Activated CD8-positive, alpha-beta memory T cell treated with anti-CD3 and anti-CD28 coated beads for 24 hours (primary cell): ENCODE data around the gene ATN1.

Experiments
- DNase-seq: peaks from one replicate; pipeline ENCODE4 v3.0.0-alpha.2; 2020

Gene ATN1

DNA sequence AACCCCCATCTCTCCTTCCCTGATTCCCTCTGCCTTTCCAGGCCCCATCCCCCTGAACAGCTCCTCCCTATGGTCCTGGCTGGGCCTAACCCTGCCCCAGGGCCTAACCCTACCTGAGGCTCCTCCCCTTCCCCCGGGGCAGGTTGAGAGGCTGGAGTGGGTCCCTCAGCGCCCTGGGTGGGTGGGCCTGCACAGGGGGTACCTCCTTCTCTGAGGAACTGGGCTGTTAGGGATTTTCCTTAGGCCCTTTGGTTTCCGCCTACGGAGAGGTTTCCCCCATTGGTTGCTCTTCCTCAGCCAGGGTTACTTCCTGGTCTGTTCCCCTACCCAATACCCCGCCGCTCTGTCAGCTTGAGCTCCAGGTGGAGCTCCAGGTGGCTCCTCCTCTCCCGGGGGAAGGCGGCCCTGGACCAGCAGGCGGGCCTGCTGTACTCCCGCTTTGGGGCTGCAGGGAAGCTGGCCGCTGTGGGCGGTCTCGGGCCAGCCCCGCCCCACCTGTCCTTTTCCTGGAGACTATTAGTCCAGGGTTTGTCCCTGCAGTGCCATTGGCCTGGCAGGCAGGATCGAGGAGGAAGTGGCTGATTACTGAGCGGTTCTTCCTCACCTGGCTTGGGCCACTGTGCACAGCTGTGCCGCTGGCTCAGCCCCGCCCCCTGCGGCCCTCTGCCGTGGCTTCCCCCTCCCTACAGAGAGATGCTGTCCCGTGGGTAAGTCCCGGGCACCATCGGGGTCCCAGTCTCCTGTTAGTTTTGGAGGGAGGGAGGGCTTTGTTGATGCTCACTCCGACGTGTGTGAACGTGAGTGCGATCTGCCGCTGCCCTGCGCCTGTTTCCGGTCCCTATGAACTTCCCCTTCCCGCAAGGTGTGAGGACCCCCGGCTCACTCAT is 18.5 kb downstream of the ATN1 start:
- DNase-seq, result peak; percentile 83

DNA sequence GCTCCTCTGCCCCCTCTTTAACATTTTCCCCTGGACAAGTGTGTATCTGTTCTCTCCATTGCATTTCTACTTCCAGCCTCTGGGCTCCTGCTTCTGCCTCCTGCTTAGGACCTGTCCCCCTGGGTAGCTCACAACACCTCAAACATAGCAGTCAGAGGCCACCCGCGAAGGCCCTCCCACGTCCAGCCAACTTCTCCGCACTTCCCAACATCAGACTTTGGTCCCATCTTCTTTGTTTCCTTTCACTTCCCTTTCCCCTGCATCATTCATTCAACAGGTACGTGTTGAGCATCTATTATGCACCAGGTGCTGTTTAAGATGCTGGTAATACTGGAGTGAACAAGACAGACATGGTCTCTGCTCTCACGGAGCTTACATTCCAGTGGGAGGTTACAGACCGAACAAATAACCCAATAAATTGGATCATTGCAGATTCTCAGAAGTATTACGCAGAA is 19.2 kb downstream of the ATN1 start:
- no peak for DNase-seq

DNA sequence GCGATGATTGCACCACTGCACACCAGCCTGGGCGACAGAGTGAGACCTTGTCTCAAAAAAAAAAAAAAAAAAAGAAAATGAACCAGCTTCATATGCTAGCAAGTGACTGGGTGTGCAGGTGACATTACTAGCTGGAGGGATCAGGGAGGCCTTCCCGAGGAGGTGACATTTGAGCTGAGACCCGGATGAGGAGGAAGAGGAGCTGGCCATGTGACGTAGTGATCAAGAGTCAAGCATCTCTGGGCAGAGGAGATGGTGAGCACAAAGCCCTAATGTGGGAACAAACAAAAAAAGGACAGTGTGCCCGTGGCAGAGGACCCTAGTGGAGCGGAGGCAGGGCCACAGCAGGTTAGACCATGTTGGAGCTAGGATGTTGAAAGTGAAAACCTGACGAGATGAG is 19.9 kb downstream of the ATN1 start:
- DNase-seq, result no peak

DNA sequence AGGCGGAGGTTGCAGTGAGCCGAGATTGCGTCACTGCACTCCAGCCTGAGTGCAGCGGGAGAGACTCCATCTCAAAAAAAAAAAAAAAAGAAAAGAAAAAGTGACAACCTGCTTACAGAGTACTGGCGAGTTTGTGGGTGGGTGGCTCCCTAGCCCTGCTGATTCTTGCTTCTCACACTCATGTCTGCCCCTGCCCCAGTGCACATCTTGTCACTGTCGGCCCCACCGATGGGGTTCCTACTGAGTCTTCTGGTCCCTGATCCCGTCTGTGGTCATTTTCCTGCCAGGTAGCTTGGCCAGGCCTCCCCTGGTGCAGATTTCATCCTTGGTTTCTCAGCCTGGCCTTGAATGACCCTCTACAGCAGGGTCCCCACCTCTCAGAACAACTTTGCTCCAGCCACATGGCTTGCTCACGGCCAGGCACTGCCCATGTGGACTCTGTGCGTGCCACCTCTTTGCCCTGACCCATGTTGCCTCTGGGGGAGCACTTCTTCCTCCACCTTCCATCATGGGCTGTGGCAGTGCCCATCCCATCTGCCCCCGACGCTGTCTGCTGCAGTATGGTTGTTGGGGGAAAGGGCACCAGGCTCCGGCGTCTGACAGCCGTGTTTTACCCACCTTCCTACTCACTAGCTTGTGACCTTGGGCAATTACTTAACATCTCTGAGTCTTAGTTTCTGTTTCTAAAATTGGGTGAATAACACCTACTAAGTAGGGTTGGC is 21.3 kb downstream of the ATN1 start:
- peak; percentile 76 for DNase-seq

DNA sequence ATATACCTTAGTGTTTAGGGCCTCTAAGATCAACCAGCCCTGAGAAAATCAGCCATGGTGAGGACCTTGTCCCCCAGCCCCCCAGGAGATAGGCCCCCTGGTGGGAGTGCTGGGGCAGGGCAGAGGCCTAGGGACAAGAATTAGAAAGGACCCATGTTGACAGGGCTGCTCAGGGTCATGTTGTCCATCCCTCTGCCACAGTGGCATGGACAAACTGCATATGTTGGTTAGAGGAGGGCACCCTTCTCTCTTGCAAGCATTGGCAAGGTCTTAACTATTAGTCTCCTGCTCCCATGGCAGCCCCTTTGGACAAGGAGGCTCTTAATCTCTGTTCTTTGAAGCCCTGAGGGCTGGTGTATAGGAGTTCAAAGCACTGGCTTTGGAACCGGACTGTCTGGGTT is 22.6 kb downstream of the ATN1 start:
- DNase-seq, result peak; percentile 70

DNA sequence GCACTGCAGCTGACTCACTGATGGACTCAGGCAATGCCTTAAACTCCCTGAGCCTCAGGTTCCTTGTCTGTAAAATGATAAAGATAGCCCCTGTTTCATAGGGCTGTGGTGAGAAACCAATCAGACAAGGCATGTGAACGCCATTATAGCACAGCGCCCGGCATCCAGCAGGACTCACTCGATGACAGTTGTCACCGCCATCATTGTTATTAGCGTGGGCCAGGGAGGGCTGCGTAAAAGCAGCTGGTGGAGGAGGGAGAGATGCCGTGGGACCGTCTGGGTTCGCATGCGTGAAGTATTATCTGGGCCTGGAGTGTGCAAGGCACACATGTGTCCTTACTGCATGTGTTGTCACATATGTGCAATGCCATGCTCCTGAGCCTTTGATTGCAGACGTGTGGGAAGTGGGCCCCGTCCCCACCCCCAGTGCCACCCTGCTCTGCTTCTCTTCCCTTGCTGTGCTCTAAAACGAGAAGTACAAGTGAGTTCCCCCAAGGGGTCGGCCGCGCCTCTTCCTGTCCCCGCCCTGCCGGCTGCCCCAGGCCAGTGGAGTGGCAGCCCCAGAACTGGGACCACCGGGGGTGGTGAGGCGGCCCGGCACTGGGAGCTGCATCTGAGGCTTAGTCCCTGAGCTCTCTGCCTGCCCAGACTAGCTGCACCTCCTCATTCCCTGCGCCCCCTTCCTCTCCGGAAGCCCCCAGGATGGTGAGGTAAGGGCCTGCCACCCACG is 23.2 kb downstream of the ATN1 start, which contains the start of gene PTPN6:
PTPN6 (plus strand) TSS at position 546 of the 730 bp plus-strand sequence; CDS start at position 703, 157 bp downstream.
- DNase-seq, result peak; percentile 88

DNA sequence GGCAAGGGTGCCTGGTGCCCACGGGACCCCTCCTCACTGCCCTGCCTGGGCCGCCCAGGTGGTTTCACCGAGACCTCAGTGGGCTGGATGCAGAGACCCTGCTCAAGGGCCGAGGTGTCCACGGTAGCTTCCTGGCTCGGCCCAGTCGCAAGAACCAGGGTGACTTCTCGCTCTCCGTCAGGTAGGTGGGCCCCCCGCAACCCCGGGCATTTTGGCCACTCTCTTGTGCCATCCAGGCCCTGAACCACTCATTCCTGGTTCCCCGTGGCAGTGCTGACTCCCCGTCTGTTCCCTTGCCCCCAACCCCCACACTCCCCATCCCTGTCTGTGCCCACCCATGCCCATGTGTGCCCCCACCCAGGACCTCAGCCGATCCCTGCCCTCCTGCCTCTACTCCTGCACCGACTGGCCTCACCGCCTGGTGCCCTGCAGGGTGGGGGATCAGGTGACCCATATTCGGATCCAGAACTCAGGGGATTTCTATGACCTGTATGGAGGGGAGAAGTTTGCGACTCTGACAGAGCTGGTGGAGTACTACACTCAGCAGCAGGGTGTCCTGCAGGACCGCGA is 23.9 kb downstream of the ATN1 start:
- no peak for DNase-seq

DNA sequence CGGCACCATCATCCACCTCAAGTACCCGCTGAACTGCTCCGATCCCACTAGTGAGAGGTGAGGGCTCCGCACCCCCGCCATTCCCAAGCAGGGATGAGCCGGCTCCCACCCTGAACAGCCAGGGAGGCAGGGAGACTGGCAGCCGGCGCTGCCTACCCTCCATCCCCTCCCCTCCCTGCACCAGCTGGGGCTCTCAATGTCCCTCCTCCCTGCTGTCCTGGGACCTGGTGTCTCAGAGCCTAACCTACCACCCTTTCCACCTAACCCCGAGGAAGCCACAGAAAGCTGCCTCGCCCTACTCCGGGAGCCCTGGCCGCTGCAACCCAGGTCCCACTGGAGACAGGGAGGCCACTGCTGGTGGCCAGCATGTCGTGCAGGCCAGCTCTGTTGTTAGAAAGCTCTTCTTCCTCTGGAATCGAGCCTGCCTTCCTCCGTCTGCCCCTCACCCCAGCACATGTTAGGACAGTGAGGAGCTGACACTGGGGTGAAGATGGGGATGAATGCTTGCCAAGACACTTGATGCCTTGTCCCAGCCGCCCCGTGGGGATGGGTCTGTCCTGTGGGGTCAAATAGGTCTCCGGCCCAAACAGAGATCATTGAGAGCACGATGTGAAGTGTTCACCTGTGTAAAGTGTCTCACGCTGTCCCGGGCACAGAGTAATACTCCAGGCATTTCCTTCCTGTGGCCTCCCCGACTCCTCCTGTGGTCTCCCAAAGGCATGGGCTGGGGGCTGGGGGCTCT is 24.5 kb downstream of the ATN1 start:
- DNase-seq, result peak; percentile 81

DNA sequence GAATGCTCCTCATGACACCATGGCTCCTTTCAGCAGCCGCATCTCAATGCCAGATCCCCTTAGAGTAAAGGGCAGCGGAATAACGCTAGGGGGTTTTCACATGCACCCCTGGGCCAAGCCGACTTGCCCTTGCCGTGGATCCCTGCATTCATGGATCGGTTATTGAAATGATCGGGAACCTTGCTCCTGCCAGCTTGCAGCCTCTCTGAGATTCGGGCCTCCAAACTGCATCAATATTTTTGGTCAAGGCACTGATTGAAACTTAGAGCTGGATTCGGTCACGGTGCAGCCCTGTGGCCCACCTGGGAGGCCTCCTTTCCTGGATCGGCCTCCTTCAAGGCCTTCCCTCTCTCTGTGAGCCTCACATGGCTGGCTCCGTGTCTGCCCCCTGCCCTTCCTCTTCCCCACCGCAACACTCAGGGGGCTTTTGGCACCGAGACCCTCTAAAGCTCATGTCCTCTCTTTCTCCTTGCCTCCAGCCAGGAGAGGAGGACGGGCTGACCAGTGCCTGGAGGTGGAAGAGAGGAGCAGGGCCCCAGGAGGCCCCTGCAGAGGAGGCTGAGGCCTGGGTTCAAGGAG is 25.2 kb downstream of the ATN1 start:
- DNase-seq, result peak; percentile 81

DNA sequence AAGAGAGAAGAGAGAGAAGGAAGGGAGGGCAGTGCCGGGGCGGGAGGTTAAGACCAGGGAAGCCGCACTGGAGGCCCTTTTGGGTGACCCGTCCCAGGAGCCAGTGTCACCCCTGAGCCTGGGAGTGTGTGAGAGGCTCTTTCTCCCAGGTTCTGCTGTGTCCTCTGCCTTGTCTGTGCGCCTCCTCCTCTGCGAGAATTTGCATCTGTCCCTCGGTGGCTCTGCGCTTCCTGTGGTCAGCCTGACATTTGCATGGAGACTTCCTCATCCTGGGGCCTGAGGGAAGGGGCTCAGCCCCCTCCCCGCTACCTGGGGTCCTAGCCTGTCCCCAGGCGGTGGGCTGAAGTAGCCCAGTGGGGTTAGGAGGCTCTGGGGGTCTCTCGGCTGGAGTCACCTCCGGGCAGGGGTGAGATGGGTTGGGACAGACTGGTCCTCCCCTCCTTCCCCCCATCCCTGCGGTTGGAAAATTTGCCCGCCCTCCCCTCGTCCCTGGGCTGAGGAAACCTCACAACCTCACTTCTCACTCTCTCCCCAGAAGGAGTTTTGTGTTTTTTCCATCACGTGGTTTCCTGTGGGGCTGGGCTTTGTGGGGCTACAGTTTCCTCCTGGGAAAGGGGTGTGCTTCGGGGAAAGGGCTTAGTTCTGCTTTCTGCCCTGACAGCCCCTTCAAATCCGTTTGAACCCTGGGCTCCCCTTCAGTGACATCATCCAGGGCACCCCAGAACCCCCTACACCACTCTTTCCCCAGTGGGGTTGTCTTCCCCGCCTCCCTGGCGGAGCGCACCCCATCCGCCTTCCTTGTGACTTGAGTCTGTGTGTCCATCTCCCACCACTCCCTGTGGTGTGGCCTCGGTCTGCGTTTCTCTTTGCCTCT is 25.9 kb downstream of the ATN1 start:
- peak; percentile 90 for DNase-seq

DNA sequence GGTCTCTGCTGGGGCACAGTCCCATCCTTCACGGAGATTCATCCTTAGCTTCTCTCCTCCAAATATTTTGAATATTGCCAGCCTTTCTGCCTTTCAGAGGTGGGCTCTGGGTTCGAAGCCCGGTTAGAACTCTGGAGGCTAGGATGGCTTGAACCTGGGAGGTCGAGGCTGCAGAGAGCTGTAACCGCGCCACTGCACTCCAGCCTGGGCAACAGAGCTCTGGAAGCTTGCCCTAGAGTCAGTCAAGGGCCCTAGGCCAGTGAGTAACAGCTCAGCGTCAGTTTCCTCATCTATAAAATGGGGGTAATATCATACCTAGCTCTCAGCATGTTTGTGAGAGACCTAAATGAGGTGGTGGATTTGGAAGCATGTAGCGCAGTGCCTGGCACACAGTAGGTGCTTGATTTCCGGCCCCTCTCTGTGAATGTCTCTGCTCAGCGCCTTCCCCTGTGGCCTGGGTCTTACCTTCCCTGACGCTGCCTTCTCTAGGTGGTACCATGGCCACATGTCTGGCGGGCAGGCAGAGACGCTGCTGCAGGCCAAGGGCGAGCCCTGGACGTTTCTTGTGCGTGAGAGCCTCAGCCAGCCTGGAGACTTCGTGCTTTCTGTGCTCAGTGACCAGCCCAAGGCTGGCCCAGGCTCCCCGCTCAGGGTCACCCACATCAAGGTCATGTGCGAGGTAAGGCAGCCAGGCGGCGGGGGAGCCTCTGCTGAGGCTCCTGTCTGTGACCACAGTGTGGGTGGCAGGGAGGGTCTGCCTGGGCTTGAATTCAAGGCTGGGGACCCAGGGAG is 26.8 kb downstream of the ATN1 start:
- DNase-seq, result peak; percentile 81

DNA sequence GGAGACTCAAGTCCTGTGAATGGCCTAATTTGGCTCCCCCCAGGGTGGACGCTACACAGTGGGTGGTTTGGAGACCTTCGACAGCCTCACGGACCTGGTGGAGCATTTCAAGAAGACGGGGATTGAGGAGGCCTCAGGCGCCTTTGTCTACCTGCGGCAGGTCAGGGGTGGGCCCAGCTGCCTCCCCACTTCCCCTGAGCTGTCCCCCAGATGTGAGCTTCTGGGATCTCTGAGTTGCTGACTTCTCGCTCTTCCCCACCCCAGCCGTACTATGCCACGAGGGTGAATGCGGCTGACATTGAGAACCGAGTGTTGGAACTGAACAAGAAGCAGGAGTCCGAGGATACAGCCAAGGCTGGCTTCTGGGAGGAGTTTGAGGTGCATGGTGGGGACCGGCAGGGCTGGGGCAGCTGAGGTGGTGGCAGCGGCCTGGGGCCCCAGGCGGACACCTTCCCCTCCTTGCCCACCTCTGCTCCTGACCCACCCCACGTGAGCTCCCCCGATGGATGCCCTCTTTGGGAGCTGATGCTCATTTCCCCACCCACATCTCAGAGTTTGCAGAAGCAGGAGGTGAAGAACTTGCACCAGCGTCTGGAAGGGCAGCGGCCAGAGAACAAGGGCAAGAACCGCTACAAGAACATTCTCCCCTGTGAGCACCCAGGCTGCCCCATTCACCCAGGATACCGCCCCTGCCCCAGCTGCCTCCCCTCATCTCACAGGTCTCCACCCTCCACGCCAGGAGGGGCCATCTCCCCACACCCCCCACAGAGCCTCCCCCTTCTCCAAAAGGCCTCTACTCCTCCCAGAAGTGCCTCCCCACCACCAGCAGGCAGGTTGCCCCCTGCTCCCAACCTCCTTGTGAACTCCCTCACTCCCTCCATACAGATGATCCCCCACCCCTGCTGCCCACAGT is 27.6 kb downstream of the ATN1 start:
- no peak for DNase-seq

DNA sequence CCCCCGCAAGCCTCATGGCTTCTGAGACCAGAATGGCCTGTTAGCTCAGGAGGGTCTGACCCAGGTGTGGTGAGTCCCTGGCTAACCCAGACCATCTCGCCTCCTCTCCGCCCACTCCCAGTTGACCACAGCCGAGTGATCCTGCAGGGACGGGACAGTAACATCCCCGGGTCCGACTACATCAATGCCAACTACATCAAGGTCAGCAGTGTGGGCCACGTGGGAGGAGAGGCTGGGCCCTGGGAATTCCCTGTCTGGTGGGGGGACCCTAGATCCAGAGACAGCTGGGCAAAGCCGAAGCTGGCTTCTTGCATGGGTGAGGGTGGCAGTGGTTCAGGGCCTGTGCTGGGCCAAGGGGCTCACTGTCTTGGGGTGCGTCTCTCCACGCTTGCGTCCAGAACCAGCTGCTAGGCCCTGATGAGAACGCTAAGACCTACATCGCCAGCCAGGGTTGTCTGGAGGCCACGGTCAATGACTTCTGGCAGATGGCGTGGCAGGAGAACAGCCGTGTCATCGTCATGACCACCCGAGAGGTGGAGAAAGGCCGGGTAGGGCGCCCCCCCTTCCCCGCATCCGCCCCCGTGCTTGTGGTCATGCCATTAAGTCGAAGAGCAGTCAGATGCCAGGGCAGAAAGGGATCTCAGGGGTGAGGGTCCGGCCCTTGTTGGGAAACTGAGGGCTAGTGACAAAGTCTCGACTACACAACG is 28.4 kb downstream of the ATN1 start:
- DNase-seq, result peak; percentile 80

DNA sequence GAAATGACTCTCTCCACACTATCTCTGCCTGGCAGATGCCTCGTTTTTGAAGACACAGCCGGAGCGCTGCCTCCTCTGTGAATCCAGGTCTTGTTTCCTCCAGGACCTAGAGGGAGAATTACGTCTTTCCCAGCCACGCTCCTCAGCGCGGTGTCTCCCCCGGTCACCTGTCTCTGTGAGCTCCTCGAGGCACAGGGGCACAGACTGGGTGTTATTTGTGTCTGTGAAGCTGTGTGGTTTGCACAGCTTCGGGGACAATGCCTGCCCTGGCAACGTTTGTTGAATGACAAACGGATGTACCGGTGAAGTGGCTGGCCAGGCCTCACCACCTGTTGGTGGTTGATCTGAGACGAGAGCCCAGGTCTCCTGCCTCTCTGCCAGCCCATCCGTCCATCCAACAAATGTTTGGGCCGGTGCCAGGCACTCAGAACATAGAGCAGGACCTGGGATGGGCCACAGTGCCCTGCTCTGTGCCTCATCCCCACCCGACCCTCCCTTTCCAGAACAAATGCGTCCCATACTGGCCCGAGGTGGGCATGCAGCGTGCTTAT is 29.5 kb downstream of the ATN1 start:
- DNase-seq, result peak; percentile 74

DNA sequence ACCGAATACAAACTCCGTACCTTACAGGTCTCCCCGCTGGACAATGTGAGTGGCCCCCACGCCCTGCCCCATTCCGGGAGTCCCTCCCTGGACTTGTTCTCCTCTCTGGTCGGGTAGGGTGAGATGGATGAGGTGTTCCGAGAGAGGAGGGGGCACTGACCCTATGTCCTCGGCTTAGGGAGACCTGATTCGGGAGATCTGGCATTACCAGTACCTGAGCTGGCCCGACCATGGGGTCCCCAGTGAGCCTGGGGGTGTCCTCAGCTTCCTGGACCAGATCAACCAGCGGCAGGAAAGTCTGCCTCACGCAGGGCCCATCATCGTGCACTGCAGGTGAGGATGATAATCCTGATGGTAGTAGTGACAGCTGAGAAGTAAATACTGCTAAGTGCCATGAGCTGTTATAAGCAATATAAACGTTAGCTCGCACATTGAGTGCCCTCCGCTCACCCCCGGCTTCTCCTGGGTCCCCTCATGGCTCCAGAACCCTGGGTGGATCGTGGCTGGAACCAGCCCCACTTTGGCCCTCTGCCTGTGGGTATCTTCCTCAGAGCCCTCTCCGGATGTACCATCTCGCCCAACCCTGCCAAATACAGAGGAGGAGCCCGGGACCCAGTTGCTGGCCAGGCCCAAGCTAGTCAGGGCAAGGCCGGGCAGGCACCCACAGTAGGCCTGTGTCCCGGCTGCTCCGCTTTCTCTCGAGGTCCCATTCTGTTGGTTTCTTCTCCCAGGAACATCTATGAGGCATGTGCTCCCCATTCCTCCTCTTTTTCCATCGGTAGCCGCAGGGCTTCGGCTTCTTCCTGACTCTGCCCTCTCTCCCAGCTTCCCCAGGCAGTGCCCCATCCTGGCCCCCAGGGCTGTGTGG is 30.2 kb downstream of the ATN1 start:
- peak; percentile 75 for DNase-seq

DNA sequence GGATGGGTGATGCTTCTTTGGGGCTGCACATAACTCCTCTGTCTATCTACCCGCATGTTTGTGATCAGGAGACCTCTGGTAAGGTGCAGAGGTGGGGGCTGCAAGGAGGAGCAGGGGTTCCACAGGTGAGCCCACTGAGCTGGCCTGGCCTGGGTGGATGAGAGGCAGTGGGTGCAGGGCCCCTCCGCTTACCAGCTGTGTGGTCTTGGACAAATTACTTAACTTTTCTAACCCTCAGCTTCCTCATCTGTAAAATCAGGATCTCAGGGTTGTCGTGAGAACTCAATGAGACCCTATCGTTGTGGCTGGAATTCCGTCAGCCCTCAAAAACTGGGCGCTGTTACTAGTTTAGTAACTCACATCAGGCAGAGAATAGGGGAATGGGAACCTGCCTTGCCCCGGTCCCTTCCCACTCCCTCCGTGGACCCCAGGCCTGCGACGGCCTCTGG is 30.9 kb downstream of the ATN1 start:
- peak; percentile 74 for DNase-seq
